Keratinocyte (primary cell): ENCODE data around the gene FOXC1. TPM values are rescaled to one million over a fixed set of nuclear protein-coding genes. Genes with fewer than 3 reads are reported as not detected.

ENCODE experiments used
- DNase-seq: peaks from one replicate; pipeline ENCODE4 v3.0.0-alpha.2; 2011; ENCODE audit warnings: low read depth, missing footprints, low spot score
- FAIRE-seq: peaks from 2 replicates; lab custom pipeline; 2011; peaks lifted over from hg19 to GRCh38; lab: Jason Lieb, UNC
- H2AFZ ChIP-seq: 2 replicates; pipeline ENCODE4 v1.6.0; 2012; ENCODE audit warnings: low read length, control low read depth, inconsistent platforms; ENCODE audit not compliant: control insufficient read depth
- H3K27ac ChIP-seq: 2 replicates; pipeline ENCODE4 v1.5.1; 2011; ENCODE audit warnings: low read length; ENCODE audit not compliant: control insufficient read depth, insufficient read depth
- H3K27me3 ChIP-seq: 3 replicates; pipeline ENCODE4 v1.6.0; 2011; ENCODE audit warnings: low read length; ENCODE audit not compliant: control insufficient read depth, insufficient read depth; ENCODE audit errors: extremely low read depth
- H3K36me3 ChIP-seq, 2 experiments: 2 replicates in 1 of 2; 3 replicates in 1 of 2; pipeline ENCODE4 v1.5.1; 2011; ENCODE audit warnings: low read length in 2 of 2, mild to moderate bottlenecking in 1 of 2; ENCODE audit not compliant: control insufficient read depth in 2 of 2, insufficient read depth in 2 of 2; ENCODE audit errors: extremely low read depth in 1 of 2
- H3K4me1 ChIP-seq: 3 replicates; pipeline ENCODE4 v1.5.1; 2011; ENCODE audit warnings: low read length; ENCODE audit not compliant: control insufficient read depth, insufficient read depth; ENCODE audit errors: extremely low read depth
- H3K4me2 ChIP-seq: 3 replicates; pipeline ENCODE4 v1.6.0; 2011; ENCODE audit warnings: low read depth, low read length; ENCODE audit not compliant: control insufficient read depth, insufficient read depth; ENCODE audit errors: extremely low read depth
- H3K4me3 ChIP-seq, 3 experiments: fragments of 200-600 bp in 1 of 3; sonication (generic) in 1 of 3; 2 replicates in 2 of 3; 3 replicates in 1 of 3; pipeline ENCODE4 v1.5.1; 2011 to 2016; ENCODE audit warnings: low read length in 3 of 3, mild to moderate bottlenecking in 3 of 3, control low read depth in 2 of 3, inconsistent platforms in 1 of 3, low read depth in 1 of 3, mixed read lengths in 1 of 3, mixed run types in 1 of 3, moderate library complexity in 1 of 3; ENCODE audit not compliant: control insufficient read depth in 2 of 3, insufficient read depth in 2 of 3; ENCODE audit errors: extremely low read depth in 1 of 3
- H3K79me2 ChIP-seq: 2 replicates; pipeline ENCODE4 v1.6.0; 2012; ENCODE audit warnings: low read length; ENCODE audit not compliant: control insufficient read depth, insufficient read depth
- H3K9ac ChIP-seq: 3 replicates; pipeline ENCODE4 v1.6.0; 2011; ENCODE audit warnings: low read length; ENCODE audit not compliant: control insufficient read depth, insufficient read depth; ENCODE audit errors: extremely low read depth
- H3K9me1 ChIP-seq: 3 replicates; pipeline ENCODE4 v1.6.0; 2011; ENCODE audit warnings: low read length; ENCODE audit not compliant: control insufficient read depth, insufficient read depth; ENCODE audit errors: extremely low read depth
- H3K9me3 ChIP-seq: 2 replicates; pipeline ENCODE4 v1.5.1; 2012; ENCODE audit warnings: low read depth, low read length; ENCODE audit not compliant: control insufficient read depth
- H4K20me1 ChIP-seq: 3 replicates; pipeline ENCODE4 v1.6.0; 2011; ENCODE audit warnings: low read length; ENCODE audit not compliant: control insufficient read depth, insufficient read depth; ENCODE audit errors: extremely low read depth
- EZH2 ChIP-seq: IDR thresholded peaks from one replicate; pipeline ENCODE4 v1.6.1; 2012; ENCODE audit warnings: inconsistent platforms, mild to moderate bottlenecking, low read length, moderate library complexity
- dilution Hi-C: fragments of 300-500 bp; cut with MboI; formaldehyde crosslinking; loops from one replicate; pipeline ENCODE4 v1.7.0; 2020; ENCODE audit warnings: low sequenced_read_pairs; ENCODE audit not compliant: extremely low pct_ligation_motif_present
- polyA plus RNA-seq, 5 experiments: library from polyadenylated mRNA; depleted of rRNA in 3 of 5; stranded (reverse) in 3 of 5; stranded (forward) in 1 of 5; unstranded in 1 of 5; fragments of >200 nt; gene quantifications; 1 replicate in 1 of 5; 2 replicates in 3 of 5; 3 replicates in 1 of 5; pipeline versions ENCODE4 v1.2.1 to v1.2.3, GENCODE V29; 2011 to 2012; ENCODE audit warnings: missing spikeins in 2 of 5, low read depth in 1 of 5, low replicate concordance in 1 of 5
- TF ChIP-seq, protein P1 (sequence below), 3 experiments: IDR thresholded peaks in 1 of 3; conservative IDR thresholded peaks in 1 of 3; optimal IDR thresholded peaks in 1 of 3; 2 replicates in 2 of 3; 3 replicates in 1 of 3; pipeline versions ENCODE3 to v1.5.1; 2011; ENCODE audit warnings: low read length in 3 of 3, mild to moderate bottlenecking in 3 of 3, moderate library complexity in 2 of 3, control low read depth in 1 of 3, inconsistent platforms in 1 of 3; ENCODE audit not compliant: insufficient read depth in 2 of 3; ENCODE audit errors: extremely low read depth in 1 of 3

FOXC1 gene
- polyA plus RNA-seq, 1 donor (not counting 4 experiments of a cell fraction or from before 2014, with no cell fraction given), result 4.3 TPM

- Histone ChIP-seq H3K9me3 (no peaks in the 10 kb centered on the region), H3K36me3 (no peaks in the 10 kb centered on the region), H4K20me1 (no peaks in the 10 kb centered on the region), H2AFZ (no peak overlapping the region), H3K79me2 (no peaks in the 10 kb centered on the region), H3K4me2 (no peak overlapping the region), H3K27ac (no peak overlapping the region), H3K27me3 (no peaks in the 10 kb centered on the region), H3K9me1 (no peaks in the 10 kb centered on the region), H3K9ac (no peak overlapping the region), H3K4me1 (no peaks in the 10 kb centered on the region), H3K4me3 (no peak overlapping the region)
- no peak for TF ChIP-seq EZH2
- TF ChIP-seq, protein P1, sequence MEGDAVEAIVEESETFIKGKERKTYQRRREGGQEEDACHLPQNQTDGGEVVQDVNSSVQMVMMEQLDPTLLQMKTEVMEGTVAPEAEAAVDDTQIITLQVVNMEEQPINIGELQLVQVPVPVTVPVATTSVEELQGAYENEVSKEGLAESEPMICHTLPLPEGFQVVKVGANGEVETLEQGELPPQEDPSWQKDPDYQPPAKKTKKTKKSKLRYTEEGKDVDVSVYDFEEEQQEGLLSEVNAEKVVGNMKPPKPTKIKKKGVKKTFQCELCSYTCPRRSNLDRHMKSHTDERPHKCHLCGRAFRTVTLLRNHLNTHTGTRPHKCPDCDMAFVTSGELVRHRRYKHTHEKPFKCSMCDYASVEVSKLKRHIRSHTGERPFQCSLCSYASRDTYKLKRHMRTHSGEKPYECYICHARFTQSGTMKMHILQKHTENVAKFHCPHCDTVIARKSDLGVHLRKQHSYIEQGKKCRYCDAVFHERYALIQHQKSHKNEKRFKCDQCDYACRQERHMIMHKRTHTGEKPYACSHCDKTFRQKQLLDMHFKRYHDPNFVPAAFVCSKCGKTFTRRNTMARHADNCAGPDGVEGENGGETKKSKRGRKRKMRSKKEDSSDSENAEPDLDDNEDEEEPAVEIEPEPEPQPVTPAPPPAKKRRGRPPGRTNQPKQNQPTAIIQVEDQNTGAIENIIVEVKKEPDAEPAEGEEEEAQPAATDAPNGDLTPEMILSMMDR (optimal IDR thresholded peaks at IDR 0.05 in 1 of 3, IDR thresholded peaks at IDR 0.05 in 1 of 3, conservative IDR thresholded peaks at IDR 0.05 in 1 of 3; ENCODE audit: extremely low read depth in 1 of 3, insufficient read depth in 2 of 3, low read length in 3 of 3), result no peak
- no peak for DNase-seq
- dilution Hi-C loops, result no loop called here
- FAIRE-seq, result no peak
Measured at GRCh38 chr6:1561355-1561754, 48.4 kb upstream of the FOXC1 start.

GRCh38 chr6:1562171-1562955 lies 47.4 kb upstream of the FOXC1 start:
- no peaks in the 10 kb centered on the region for H3K9me3 ChIP-seq
- no peak overlapping the region for H2AFZ ChIP-seq
- no peak overlapping the region for H3K9ac ChIP-seq
- no peak overlapping the region for H3K4me2 ChIP-seq
- no peaks in the 10 kb centered on the region for H3K79me2 ChIP-seq
- H3K9me1 ChIP-seq, result no peaks in the 10 kb centered on the region
- FAIRE-seq (no peak), DNase-seq (no peak)
- no peaks in the 10 kb centered on the region for H3K36me3 ChIP-seq
- dilution Hi-C loops, result no loop called here
- no peaks in the 10 kb centered on the region for H3K27me3 ChIP-seq
- no peaks in the 10 kb centered on the region for H4K20me1 ChIP-seq
- H3K4me3 ChIP-seq, result no peak overlapping the region
- H3K4me1 ChIP-seq, result no peaks in the 10 kb centered on the region
- TF ChIP-seq, protein P1 (optimal IDR thresholded peaks at IDR 0.05 in 1 of 3, IDR thresholded peaks at IDR 0.05 in 1 of 3, conservative IDR thresholded peaks at IDR 0.05 in 1 of 3; ENCODE audit: extremely low read depth in 1 of 3, insufficient read depth in 2 of 3, low read length in 3 of 3), result no peak
- TF ChIP-seq EZH2, result no peak
- H3K27ac ChIP-seq, result no peak overlapping the region
